Kidney tubule cell (primary cell): ENCODE measurements around the gene TREX2.
A peak's percentile ranks its signal among the peaks of the same experiment; 100 is the strongest.
"Not testable (repeated sequence)": the region's sequence is repeated elsewhere in the genome, so short reads cannot be mapped to it uniquely, and the experiment has no call there.

Experiments used
- DNase-seq: peaks from one replicate; pipeline ENCODE4 v3.0.0-alpha.2; 2018; ENCODE audit warnings: low spot score

Gene TREX2

GRCh38 chrX:153408221-153408721, 37.6 kb downstream of the TREX2 start:
- DNase-seq = no peak

- no peak for DNase-seq
Measured at GRCh38 chrX:153407736-153408135, 38.1 kb downstream of the TREX2 start.

GRCh38 chrX:153406903-153407302, 39.0 kb downstream of the TREX2 start:
- no peak for DNase-seq

GRCh38 chrX:153406011-153406410, 39.8 kb downstream of the TREX2 start:
- no peak for DNase-seq

GRCh38 chrX:153405426-153405825, 40.4 kb downstream of the TREX2 start:
- DNase-seq = no peak

GRCh38 chrX:153404333-153404732, 41.5 kb downstream of the TREX2 start:
- DNase-seq = not testable (repeated sequence)

- no peak for DNase-seq
Measured at GRCh38 chrX:153401133-153401764, 44.6 kb downstream of the TREX2 start, which contains the start of gene PNMA6E. Gene PNMA6E, minus strand, starts transcription at chrX:153401350. Its CDS starts 2,501 bp downstream, at chrX:153398849.

- peak; percentile 31 for DNase-seq
Measured at GRCh38 chrX:153400146-153401132, 45.4 kb downstream of the TREX2 start.

GRCh38 chrX:153398275-153398960, 47.4 kb downstream of the TREX2 start:
- DNase-seq = no peak

- no peak for DNase-seq
Measured at GRCh38 chrX:153397256-153397960, 48.4 kb downstream of the TREX2 start.

- DNase-seq = no peak
Measured at GRCh38 chrX:153396320-153397195, 49.3 kb downstream of the TREX2 start.

- DNase-seq = no peak
Measured at GRCh38 chrX:153395613-153396319, 50.1 kb downstream of the TREX2 start.

- DNase-seq = no peak
Measured at GRCh38 chrX:153394612-153395011, 51.2 kb downstream of the TREX2 start.
